SH-SY5Y (cell line): ENCODE data around the gene SLC5A8.

Source experiments
- GATA2 ChIP-seq: IDR thresholded peaks from 2 replicates; pipeline ENCODE4 v1.6.1; 2011; ENCODE audit warnings: mild to moderate bottlenecking, low read depth, low read length
- GATA3 ChIP-seq: IDR thresholded peaks from 2 replicates; pipeline ENCODE4 v1.6.1; 2011; ENCODE audit warnings: low read depth, mild to moderate bottlenecking, low read length, moderate library complexity

GRCh38 chr12:101181776-101182175 lies 28.3 kb downstream of the SLC5A8 start:
- TF ChIP-seq GATA2: no peak
- TF ChIP-seq GATA3: no peak
